GM12878 (cell line): ENCODE results near the gene KLHL10. TPM values are rescaled to one million over a fixed set of nuclear protein-coding genes. Genes with fewer than 3 reads are reported as not detected.
A peak's percentile ranks its signal among the peaks of the same experiment; 100 is the strongest.

Experiments
- ASH2L ChIP-seq: fragments of 300-600, 200-600 bp; sonication (generic); IDR thresholded peaks from 2 replicates; pipeline ENCODE4 v1.6.1; 2017; ENCODE audit warnings: low read depth, mild to moderate bottlenecking, borderline replicate concordance
- ATF3 ChIP-seq: IDR thresholded peaks from 2 replicates; pipeline ENCODE4 v1.6.1; 2011; ENCODE audit warnings: low read depth, mild to moderate bottlenecking, low read length, moderate library complexity, borderline replicate concordance; ENCODE audit errors: extremely low read depth
- BACH1 ChIP-seq: fragments of 450-650 bp; IDR thresholded peaks from 2 replicates; pipeline ENCODE4 v1.6.1; 2017; ENCODE audit warnings: mild to moderate bottlenecking, borderline replicate concordance
- CBX5 ChIP-seq: sonication (generic); IDR thresholded peaks from 2 replicates; pipeline ENCODE4 v1.6.1; 2016; ENCODE audit warnings: low read depth, moderate library complexity, mild to moderate bottlenecking, inconsistent platforms
- CUX1 ChIP-seq: IDR thresholded peaks from 2 replicates; pipeline ENCODE4 v1.6.1; 2012; ENCODE audit warnings: improper control_type of control experiment, low read depth, low read length; ENCODE audit not compliant: insufficient replicate concordance
- IKZF1 ChIP-seq: fragments of 450-650 bp; conservative IDR thresholded peaks from 2 replicates; pipeline ENCODE4 v1.6.1; 2017; ENCODE audit warnings: antibody characterized with exemption, mild to moderate bottlenecking
- MYB ChIP-seq: fragments of 150-350 bp; IDR thresholded peaks from 2 replicates; pipeline ENCODE4 v1.6.1; 2014; ENCODE audit warnings: mild to moderate bottlenecking, low read depth, low read length, borderline replicate concordance
- NKRF ChIP-seq: fragments of 450-650 bp; conservative IDR thresholded peaks from 2 replicates; pipeline ENCODE4 v1.6.1; 2017; ENCODE audit warnings: mild to moderate bottlenecking, moderate library complexity
- NR2C1 ChIP-seq: fragments of 450-650 bp; IDR thresholded peaks from 2 replicates; pipeline ENCODE4 v1.6.1; 2017; ENCODE audit warnings: antibody characterized with exemption, mild to moderate bottlenecking, moderate library complexity
- RAD51 ChIP-seq: fragments of 450-650 bp; IDR thresholded peaks from 2 replicates; pipeline ENCODE4 v1.6.1; 2016; ENCODE audit warnings: moderate library complexity, mild to moderate bottlenecking, inconsistent platforms
- RFX5 ChIP-seq: IDR thresholded peaks from 2 replicates; pipeline ENCODE4 v1.6.1; 2011; ENCODE audit warnings: low read depth, low read length, improper control_type of control experiment
- RUNX3 ChIP-seq: IDR thresholded peaks from 2 replicates; pipeline ENCODE4 v1.6.1; 2012; ENCODE audit warnings: low read length, inconsistent platforms
- SKIL ChIP-seq: fragments of 450-650 bp; IDR thresholded peaks from 2 replicates; pipeline ENCODE4 v1.6.1; 2017; ENCODE audit warnings: mild to moderate bottlenecking, low read depth, inconsistent platforms; ENCODE audit not compliant: poor library complexity, severe bottlenecking
- ZBTB11 ChIP-seq: fragments of 450-650 bp; formaldehyde crosslinking; IDR thresholded peaks from 2 replicates; pipeline ENCODE4 v1.5.0; 2022; ENCODE audit warnings: mild to moderate bottlenecking, missing genetic modification characterization
- ZNF274 ChIP-seq: IDR thresholded peaks from one replicate; pipeline ENCODE4 v1.8.0; 2011; ENCODE audit not compliant: insufficient read length, insufficient read depth
- polyA plus RNA-seq, 11 experiments: library from polyadenylated mRNA; depleted of rRNA in 4 of 11; unstranded in 6 of 11; stranded (reverse) in 5 of 11; fragments of >200 nt; fragmentation: Nextera tagmentation in 4 of 11; fragmentation: Illumina TruSeq in 1 of 11; extraction: Ambion mirVana in 4 of 11; extraction: Trizol in 1 of 11; gene quantifications; 1 replicate in 1 of 11; 2 replicates in 10 of 11; pipeline versions ENCODE4 v1.2.1 to v1.2.3, GENCODE V29; 2011 to 2016; ENCODE audit warnings: inconsistent platforms in 2 of 11, missing spikeins in 2 of 11, low read depth in 1 of 11
- total RNA-seq, 4 experiments: library from RNA; depleted of rRNA in 3 of 4; stranded (reverse); fragments of >200 nt in 3 of 4; fragmentation: Illumina TruSeq in 1 of 4; extraction: Trizol in 1 of 4; gene quantifications; 2 replicates each; pipeline versions ENCODE4 v1.2.1 to v1.2.3, GENCODE V29; 2013 to 2021

The KLHL10 gene
- total and polyA plus RNA-seq, 10 of the 15 experiments (the other 5 are each of a cell fraction or from before 2014, with no cell fraction given) = 0.13 to 0.62 (median 0.20) TPM; not detected in 4

GRCh38 chr17:41864836-41865595, 27.4 kb downstream of the KLHL10 start, which contains the start of gene KLHL11 (continued):
- TF ChIP-seq NKRF = peak; percentile 81
- no peak for TF ChIP-seq CBX5
- 0 out of 2 replicates have a peak, but pooled peaks have one; percentile 5 for TF ChIP-seq RUNX3
- TF ChIP-seq NR2C1 = 0 out of 2 replicates have a peak, but pooled peaks have one; percentile 20
- no peak for TF ChIP-seq ZNF274
- TF ChIP-seq ASH2L = peak; percentile 23; the same call in 1 of the 2 replicates
- no peak for TF ChIP-seq MYB
- TF ChIP-seq BACH1 = peak; percentile 66
- TF ChIP-seq ATF3 = no peak
- peak; percentile 27; the same call in 1 of the 2 replicates for TF ChIP-seq RFX5
- no peak for TF ChIP-seq SKIL
- no peak for TF ChIP-seq CUX1
- peak; percentile 70 for TF ChIP-seq IKZF1
- no peak for TF ChIP-seq RAD51
- TF ChIP-seq ZBTB11 (CRISPR knock-in tag) = no peak
